Measurements from ENCODE around the gene ACBD3. TPM values are rescaled to one million over a fixed set of nuclear protein-coding genes. Genes with fewer than 3 reads are reported as not detected.

Gene ACBD3
- total RNA-seq, 2 donors from 2014 or later = 44.7 to 59.8 TPM

- Histone ChIP-seq H3K27me3 (replicated peaks; ENCODE audit: insufficient read depth) (no peaks in the 10 kb centered on the region), H3K4me3 (no peak overlapping the region), H3K36me3 (no peaks in the 10 kb centered on the region), H3K9me3 (no peaks in the 10 kb centered on the region), H3K4me1 (ENCODE audit: control insufficient read depth in 1 of 2, low read depth in 2 of 2) (no peaks in the 10 kb centered on the region), H3K27ac (no peak overlapping the region)
- DNase-seq (ENCODE audit: low spot score) = no peak
- TF ChIP-seq, protein P1, sequence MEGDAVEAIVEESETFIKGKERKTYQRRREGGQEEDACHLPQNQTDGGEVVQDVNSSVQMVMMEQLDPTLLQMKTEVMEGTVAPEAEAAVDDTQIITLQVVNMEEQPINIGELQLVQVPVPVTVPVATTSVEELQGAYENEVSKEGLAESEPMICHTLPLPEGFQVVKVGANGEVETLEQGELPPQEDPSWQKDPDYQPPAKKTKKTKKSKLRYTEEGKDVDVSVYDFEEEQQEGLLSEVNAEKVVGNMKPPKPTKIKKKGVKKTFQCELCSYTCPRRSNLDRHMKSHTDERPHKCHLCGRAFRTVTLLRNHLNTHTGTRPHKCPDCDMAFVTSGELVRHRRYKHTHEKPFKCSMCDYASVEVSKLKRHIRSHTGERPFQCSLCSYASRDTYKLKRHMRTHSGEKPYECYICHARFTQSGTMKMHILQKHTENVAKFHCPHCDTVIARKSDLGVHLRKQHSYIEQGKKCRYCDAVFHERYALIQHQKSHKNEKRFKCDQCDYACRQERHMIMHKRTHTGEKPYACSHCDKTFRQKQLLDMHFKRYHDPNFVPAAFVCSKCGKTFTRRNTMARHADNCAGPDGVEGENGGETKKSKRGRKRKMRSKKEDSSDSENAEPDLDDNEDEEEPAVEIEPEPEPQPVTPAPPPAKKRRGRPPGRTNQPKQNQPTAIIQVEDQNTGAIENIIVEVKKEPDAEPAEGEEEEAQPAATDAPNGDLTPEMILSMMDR (IDR thresholded peaks at IDR 0.05) = no peak
- ATAC-seq (ENCODE audit: insufficient number of reproducible peaks, low FRiP score, low read depth) = no peak
Measured at GRCh38 chr1:226215239-226215638, 28.7 kb upstream of the ACBD3 start.

- Histone ChIP-seq H3K4me3 (no peak overlapping the region), H3K9me3 (no peaks in the 10 kb centered on the region), H3K4me1 (ENCODE audit: control insufficient read depth in 1 of 2, low read depth in 2 of 2) (no peaks in the 10 kb centered on the region), H3K27ac (no peak overlapping the region), H3K36me3 (no peaks in the 10 kb centered on the region), H3K27me3 (replicated peaks; ENCODE audit: insufficient read depth) (no peaks in the 10 kb centered on the region)
- no peak for ATAC-seq (ENCODE audit: insufficient number of reproducible peaks, low FRiP score, low read depth)
- no peak for DNase-seq (ENCODE audit: low spot score)
- TF ChIP-seq, protein P1 (IDR thresholded peaks at IDR 0.05) = no peak
Measured at GRCh38 chr1:226212545-226212944, 26.0 kb upstream of the ACBD3 start.

- no peaks in the 10 kb centered on the region for H3K4me1 ChIP-seq (ENCODE audit: control insufficient read depth in 1 of 2, low read depth in 2 of 2)
- ATAC-seq (ENCODE audit: insufficient number of reproducible peaks, low FRiP score, low read depth) = no peak
- no peaks in the 10 kb centered on the region for H3K36me3 ChIP-seq
- H3K27ac ChIP-seq = no peak overlapping the region
- H3K27me3 ChIP-seq (replicated peaks; ENCODE audit: insufficient read depth) = no peaks in the 10 kb centered on the region
- DNase-seq (ENCODE audit: low spot score) = no peak
- H3K4me3 ChIP-seq = no peak overlapping the region
- TF ChIP-seq, protein P1 (IDR thresholded peaks at IDR 0.05) = no peak
- H3K9me3 ChIP-seq = no peaks in the 10 kb centered on the region
Measured at GRCh38 chr1:226211181-226211821, 24.8 kb upstream of the ACBD3 start.

DNA sequence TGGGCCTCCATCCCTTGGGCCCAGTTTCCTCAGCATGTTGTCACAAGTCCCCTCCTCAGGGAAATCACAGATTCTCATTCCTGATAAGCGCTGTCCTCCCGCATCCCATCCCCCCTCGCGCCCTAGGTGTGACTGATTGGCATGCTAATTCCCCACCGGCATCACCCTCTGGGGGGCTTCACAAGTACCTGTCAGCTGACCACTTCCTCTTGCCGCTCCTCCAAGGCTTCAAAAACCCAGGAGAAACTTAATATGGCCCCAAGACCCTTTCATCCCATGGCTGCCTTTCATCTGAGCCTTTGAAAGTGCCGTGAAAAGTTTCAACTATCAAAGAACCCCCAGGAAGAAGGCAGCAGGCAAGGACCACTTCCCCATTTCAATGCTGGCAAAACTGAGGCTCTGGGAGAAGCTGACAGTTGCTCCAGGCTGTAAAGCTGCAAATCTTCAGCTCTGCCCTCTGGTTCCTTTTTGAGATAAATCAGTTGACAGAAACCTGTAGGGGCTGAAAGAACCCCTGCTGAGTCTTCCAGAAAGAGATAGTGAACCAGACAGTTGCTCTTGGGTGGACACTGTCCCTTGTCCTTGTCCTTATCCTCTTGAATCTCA lies 24.1 kb upstream of the ACBD3 start:
- no peaks in the 10 kb centered on the region for H3K36me3 ChIP-seq
- ATAC-seq (ENCODE audit: insufficient number of reproducible peaks, low FRiP score, low read depth) (no peak), DNase-seq (ENCODE audit: low spot score) (no peak)
- no peak overlapping the region for H3K27ac ChIP-seq
- H3K9me3 ChIP-seq = no peaks in the 10 kb centered on the region
- no peaks in the 10 kb centered on the region for H3K4me1 ChIP-seq (ENCODE audit: control insufficient read depth in 1 of 2, low read depth in 2 of 2)
- TF ChIP-seq, protein P1 (IDR thresholded peaks at IDR 0.05) = no peak
- H3K4me3 ChIP-seq = no peak overlapping the region
- H3K27me3 ChIP-seq (replicated peaks; ENCODE audit: insufficient read depth) = no peaks in the 10 kb centered on the region

GRCh38 chr1:226209307-226210059 lies 22.9 kb upstream of the ACBD3 start:
- Histone ChIP-seq H3K9me3 (no peaks in the 10 kb centered on the region), H3K36me3 (no peaks in the 10 kb centered on the region), H3K27ac (no peak overlapping the region), H3K4me1 (ENCODE audit: control insufficient read depth in 1 of 2, low read depth in 2 of 2) (no peaks in the 10 kb centered on the region), H3K27me3 (replicated peaks; ENCODE audit: insufficient read depth) (no peaks in the 10 kb centered on the region), H3K4me3 (no peak overlapping the region)
- TF ChIP-seq, protein P1 (IDR thresholded peaks at IDR 0.05) = no peak
- DNase-seq (ENCODE audit: low spot score) (no peak), ATAC-seq (ENCODE audit: insufficient number of reproducible peaks, low FRiP score, low read depth) (no peak)

Data from thoracic aorta (tissue), 2 donors.